Right kidney (tissue), 9 donors: ENCODE measurements around the gene SWT1.

ENCODE experiments used
- DNase-seq: peaks from one replicate; pipeline ENCODE4 v3.0.0-alpha.2; 2016
- long read RNA-seq, 8 donors: transcript quantifications; one replicate each; lab custom pipeline, GENCODE V29; 2026

Gene SWT1, protein sequence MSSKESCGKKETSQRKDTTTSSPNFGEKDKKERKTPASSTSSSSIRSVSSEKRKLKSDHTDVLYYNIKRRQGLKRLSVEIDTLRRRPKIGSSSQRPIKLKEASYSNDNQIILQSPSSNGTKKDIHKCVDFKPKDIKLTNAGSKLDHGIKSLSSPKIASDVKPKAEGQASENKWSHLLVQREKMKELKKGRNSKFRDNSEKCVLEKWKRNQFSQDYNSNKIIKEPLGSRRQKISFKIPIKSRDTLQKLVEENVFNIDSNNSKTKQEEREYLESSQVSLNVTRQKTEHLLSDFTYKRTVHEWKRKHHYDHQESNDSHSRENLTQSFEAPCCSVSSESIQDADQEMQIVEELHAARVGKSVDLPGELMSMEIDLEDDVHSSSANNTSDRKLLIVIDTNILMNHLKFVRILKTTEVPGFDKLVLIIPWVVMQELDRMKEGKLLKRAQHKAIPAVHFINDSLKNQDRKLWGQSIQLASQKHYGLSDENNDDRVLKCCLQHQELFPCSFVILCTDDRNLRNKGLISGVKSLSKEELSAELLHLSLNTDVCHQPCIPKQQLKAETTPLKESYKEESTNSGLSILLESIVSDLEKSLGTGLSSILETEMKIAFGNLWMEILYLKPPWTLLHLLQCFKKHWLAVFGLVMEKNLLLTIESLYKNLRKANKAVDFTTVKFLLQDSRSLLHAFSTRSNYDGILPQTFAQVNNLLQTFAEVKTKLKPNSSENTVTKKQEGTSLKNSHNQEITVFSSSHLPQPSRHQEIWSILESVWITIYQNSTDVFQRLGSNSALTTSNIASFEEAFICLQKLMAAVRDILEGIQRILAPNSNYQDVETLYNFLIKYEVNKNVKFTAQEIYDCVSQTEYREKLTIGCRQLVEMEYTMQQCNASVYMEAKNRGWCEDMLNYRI
- long read RNA-seq, donor 1: 0 reads
- long read RNA-seq, donor 2: 0 reads
- long read RNA-seq, donor 3: 0 reads
- long read RNA-seq, donor 4, partial matches to known transcripts: 238 of 271 reads
- long read RNA-seq, donor 4, other reads (novel, unspliced or antisense): 31 of 271 reads
- long read RNA-seq, donor 5: 0 reads
- long read RNA-seq, donor 6, partial matches to known transcripts: 0 of 1 reads
- long read RNA-seq, donor 6, other reads (novel, unspliced or antisense): 0 of 1 reads
- long read RNA-seq, donor 7: 0 reads
- long read RNA-seq, donor 8, partial matches to known transcripts: 220 of 262 reads
- long read RNA-seq, donor 8, other reads (novel, unspliced or antisense): 42 of 262 reads

GRCh38 chr1:185156854-185157598, at the start of gene SWT1, which contains the start of gene TRMT1L:
Gene SWT1, plus strand, starts transcription at chr1:185157167. Its CDS starts 3,675 bp downstream, at chr1:185160842.
Gene TRMT1L, minus strand, starts transcription at chr1:185156953. Its CDS starts 241 bp downstream, at chr1:185156712.
- DNase-seq: peak; percentile 99

DNA sequence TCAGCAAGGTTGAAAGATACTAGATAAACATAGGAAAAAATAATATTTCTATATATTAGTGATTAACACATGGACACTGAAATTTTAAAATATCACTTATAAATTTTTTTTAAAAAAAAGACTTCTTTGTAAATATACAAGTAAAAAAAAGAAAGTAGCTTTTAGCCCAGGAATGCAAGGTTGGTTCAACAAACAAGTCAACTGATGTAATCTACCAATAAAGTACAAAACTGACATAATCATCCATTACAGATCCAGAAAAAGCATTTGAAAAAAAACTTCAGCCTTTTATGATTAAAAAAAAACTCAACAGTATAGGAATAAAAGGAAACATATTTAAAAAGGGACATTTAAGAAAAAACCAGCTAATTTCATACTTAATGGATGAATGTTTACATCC, 48.6 kb upstream of the SWT1 start:
- DNase-seq: no peak

DNA sequence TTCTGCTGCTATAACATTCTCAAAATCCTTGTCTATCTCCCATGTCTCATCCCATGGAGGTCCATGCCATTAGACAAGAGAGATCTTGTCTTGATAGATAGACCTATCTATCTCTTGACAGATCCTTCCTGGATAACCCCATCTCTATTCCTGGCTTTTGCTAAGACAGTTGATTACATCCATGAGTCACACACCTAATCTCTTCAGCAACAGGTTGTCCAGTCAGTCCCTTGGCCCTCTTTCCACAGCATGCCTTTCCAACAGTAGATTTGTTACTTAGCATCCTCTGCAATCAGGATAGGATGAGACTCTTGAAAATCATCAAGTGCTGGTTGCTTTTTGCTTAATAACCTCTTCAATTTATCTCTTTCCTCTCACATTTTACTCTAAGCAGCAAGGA, 46.8 kb upstream of the SWT1 start:
- DNase-seq: no peak

DNA sequence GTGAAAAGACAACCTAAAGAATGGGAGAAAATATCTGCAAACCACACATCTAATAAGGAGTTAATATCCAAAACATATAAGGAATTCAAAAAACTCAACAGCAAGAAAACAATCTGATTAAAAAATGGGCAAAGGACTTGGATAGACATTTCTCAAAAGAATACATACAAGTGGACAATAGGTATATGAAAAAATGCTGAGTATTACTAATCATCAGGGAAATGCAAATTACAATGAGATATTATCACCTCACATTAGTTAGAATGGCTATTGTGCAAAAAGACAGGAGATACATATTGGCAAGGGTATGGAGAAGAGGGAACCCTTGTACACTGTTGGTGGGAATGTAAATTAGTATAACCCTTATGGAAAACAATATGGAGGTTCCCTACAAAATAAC, 45.1 kb upstream of the SWT1 start:
- no peak for DNase-seq

DNA sequence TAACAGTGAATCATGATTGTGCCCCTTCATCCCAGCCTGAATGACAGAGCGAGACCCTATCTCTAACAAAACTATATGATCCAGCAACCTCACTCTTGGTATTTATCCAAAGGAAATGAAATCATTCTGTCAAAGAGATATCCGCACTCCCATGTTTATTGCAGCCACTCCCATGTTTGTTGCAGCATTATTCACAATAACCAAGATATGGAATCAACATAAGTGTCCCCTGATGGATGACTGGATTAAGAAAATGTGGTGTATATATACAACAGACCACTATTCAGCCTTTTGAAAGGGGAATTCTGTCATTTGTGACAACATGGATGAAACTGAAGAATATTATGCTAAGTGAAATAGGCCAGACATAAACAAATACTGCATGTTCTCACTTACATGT, 44.6 kb upstream of the SWT1 start:
- no peak for DNase-seq

DNA sequence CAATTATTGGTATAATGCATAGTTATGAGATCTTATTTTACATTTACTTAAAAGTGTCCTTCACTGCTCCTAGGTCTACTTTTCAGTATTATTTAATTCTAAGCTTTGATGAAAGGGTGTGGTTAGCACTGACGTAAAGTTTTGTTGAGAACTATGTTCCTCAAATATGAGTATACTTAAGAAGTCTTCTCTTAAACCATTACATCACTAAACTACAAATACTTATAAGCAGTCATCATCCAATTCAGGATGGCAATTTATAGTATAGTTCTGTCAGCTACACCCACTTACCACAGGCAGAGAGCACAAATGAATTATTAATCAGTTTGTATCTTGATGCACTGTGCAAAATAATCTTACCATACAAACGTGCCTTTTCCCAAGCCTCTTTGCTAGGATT, 27.3 kb upstream of the SWT1 start:
- DNase-seq: no peak

- no peak for DNase-seq
Measured at GRCh38 chr1:185132534-185132933, 24.4 kb upstream of the SWT1 start.

- no peak for DNase-seq
Measured at GRCh38 chr1:185137896-185138545, 18.9 kb upstream of the SWT1 start.

DNA sequence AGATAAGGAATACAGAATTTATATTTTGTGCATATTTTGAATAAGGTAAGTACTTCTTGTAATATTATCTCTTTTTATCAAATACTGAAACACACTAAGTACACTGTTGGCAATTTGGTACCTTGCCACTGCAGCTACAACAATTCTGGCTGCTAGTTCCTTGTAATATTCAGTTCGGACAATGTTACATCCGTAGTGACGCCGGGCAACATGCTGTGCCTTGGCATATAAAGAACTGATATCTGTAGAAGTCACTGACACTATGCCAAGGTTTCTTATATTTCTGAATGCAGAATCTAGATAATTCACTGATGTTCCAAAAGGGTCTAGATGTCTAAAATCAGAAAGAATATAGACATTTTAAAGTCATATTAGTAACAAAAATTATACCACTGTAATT, 17.7 kb upstream of the SWT1 start:
- no peak for DNase-seq

GRCh38 chr1:185144233-185144632, 12.7 kb upstream of the SWT1 start:
- DNase-seq: no peak

DNA sequence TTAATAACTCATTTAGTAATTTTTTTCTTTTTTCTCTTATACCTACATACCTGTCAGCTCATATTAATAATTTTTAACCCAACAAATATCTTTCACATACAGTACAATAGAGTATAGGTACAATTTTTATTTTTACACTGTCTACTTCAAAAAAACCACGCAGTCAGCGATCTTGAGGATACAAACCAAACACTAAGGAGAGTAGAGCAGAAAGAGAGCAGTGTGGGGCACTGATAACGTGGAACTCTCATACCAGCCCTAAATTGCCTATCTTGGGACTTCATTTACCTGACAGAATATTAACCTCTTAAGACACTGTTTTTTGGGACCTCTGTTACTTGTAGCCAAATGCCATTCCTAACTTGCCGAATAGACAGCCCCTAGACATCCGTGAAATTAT, 5.8 kb upstream of the SWT1 start:
- no peak for DNase-seq

GRCh38 chr1:185152187-185152767, 4.7 kb upstream of the SWT1 start:
- no peak for DNase-seq

- DNase-seq: no peak
Measured at GRCh38 chr1:185154912-185155513, 2.0 kb upstream of the SWT1 start.

DNA sequence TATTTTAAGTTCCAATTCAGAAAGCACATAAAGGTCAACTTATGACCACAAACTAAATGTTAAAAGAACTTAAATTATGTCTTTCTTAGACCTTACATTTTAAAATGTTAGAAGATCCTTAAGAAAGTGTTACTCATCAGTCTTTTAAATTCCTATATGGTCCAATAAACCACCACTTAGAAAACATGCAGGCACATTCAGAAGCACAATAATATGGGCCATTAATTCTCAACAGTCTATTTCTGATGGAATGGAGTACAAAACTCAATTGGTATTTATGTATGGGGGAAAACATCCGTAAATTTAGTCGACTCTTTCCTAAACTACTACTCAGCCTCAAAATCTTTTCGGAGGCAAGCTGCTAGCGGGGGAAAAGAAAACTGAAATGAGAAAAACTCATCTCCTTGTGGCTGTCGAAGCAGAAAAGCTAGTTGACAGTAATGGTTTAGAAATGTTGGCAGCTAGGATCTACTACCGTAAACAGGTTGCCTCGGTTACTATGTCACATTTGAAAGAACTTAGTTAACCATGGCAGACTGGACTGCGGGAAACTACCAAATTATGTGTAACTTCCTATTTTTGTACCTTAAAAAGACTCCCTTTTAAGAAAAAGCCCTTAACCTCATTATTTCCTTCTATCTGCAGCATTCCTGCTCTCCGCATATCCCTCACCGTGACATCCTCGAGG, 1.2 kb upstream of the SWT1 start:
- DNase-seq: no peak

GRCh38 chr1:185156288-185156853, 596 bp upstream of the SWT1 start:
- DNase-seq: peak; percentile 96

GRCh38 chr1:185157599-185158412, 839 bp downstream of the SWT1 start:
- no peak for DNase-seq

- no peak for DNase-seq
Measured at GRCh38 chr1:185158800-185159199, 1.8 kb downstream of the SWT1 start.

DNA sequence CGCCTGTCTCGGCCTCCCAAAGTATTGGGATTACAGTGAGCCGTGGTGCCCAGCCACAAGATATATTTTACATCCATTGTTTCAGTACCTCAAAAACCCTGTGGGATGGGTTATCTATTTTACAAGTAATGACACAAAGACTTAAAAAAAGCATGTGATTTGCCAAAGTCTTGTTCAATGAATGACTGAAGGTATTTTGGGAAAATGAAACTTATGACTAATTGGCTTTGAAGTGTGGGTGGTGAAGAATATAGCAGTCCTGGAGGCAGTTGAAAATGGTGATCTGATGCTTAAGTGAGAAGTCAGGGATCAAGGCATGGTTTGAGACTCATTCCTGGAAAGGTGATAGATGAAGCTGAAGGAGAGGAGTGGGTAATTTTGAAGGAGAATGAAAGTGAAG, 3.0 kb downstream of the SWT1 start:
- no peak for DNase-seq

DNA sequence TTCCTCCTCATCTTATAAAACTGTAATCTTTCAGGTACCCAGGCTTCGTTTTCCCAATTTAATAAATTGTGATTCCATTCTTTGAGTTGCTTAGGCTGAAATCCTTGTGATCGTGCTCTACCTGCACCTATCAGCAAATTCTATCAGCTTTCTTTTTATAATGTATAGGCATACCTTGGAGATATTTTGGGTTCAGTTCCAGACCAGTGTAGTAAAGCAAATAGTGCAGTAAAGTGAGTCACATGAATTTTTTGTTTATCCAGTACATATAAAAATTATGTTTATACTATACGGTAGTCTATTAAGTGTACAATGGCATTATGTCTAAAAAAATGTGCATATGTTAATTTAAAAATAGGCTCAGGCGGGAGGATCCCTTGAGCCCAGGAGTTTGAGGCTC, 5.5 kb downstream of the SWT1 start:
- no peak for DNase-seq
